SH-SY5Y (cell line): ENCODE data around the gene SEC61A2.

Experiments used
- GATA2 ChIP-seq: IDR thresholded peaks from 2 replicates; pipeline ENCODE4 v1.6.1; 2011; ENCODE audit warnings: mild to moderate bottlenecking, low read depth, low read length
- GATA3 ChIP-seq: IDR thresholded peaks from 2 replicates; pipeline ENCODE4 v1.6.1; 2011; ENCODE audit warnings: low read depth, mild to moderate bottlenecking, low read length, moderate library complexity

GRCh38 chr10:12097791-12098190 lies 31.7 kb upstream of the SEC61A2 start:
- TF ChIP-seq GATA2: no peak
- no peak for TF ChIP-seq GATA3
